ENCODE measurements around the gene CEMP1. TPM values are rescaled to one million over a fixed set of nuclear protein-coding genes. Genes with fewer than 3 reads are reported as not detected.
A peak's percentile ranks its signal among the peaks of the same experiment; 100 is the strongest.

CEMP1 gene
- total RNA-seq, 1 donor from 2014 or later, result not detected

- intact Hi-C loops (cut with DNase I), result no loop called here
- ATAC-seq (no peak), DNase-seq (ENCODE audit: low spot score) (no peak)
Measured at GRCh38 chr16:2524339-2524938, 6.8 kb downstream of the CEMP1 start.

GRCh38 chr16:2523801-2524231 is 7.4 kb downstream of the CEMP1 start:
- intact Hi-C loops (cut with DNase I), result no loop called here
- no peak for ATAC-seq
- DNase-seq (ENCODE audit: low spot score), result no peak

- intact Hi-C loops (cut with DNase I), result no loop called here
- ATAC-seq (peak; percentile 3), DNase-seq (ENCODE audit: low spot score) (peak; percentile 72)
Measured at GRCh38 chr16:2520784-2521531, 10.2 kb downstream of the CEMP1 start.

GRCh38 chr16:2520097-2520783 is 11.0 kb downstream of the CEMP1 start, which contains the start of gene AMDHD2:
AMDHD2 (plus strand) TSS chr16:2520371; CDS start chr16:2520459, 88 bp downstream.
- intact Hi-C loops (cut with DNase I), result no loop called here
- ATAC-seq (peak; percentile 86), DNase-seq (ENCODE audit: low spot score) (peak; percentile 97)

- ATAC-seq, result peak; percentile 10
- DNase-seq (ENCODE audit: low spot score), result no peak
- intact Hi-C loops (cut with DNase I), result no loop called here
Measured at GRCh38 chr16:2519711-2520080, 11.5 kb downstream of the CEMP1 start.

GRCh38 chr16:2518823-2519710 is 12.1 kb downstream of the CEMP1 start:
- DNase-seq (ENCODE audit: low spot score) (peak; percentile 77), ATAC-seq (no peak)
- intact Hi-C loops (cut with DNase I), result no loop called here

GRCh38 chr16:2517954-2518605 is 13.1 kb downstream of the CEMP1 start:
- DNase-seq (ENCODE audit: low spot score) (no peak), ATAC-seq (no peak)
- intact Hi-C loops (cut with DNase I), result no loop called here

GRCh38 chr16:2516391-2517240 is 14.6 kb downstream of the CEMP1 start:
- intact Hi-C loops (cut with DNase I), result no loop called here
- DNase-seq (ENCODE audit: low spot score) (no peak), ATAC-seq (no peak)

GRCh38 chr16:2515180-2515851 is 15.9 kb downstream of the CEMP1 start:
- ATAC-seq, result no peak
- intact Hi-C loops (cut with DNase I), result no loop called here
- no peak for DNase-seq (ENCODE audit: low spot score)

GRCh38 chr16:2514333-2515179 is 16.7 kb downstream of the CEMP1 start:
- intact Hi-C loops (cut with DNase I), result no loop called here
- ATAC-seq (no peak), DNase-seq (ENCODE audit: low spot score) (no peak)

GRCh38 chr16:2513405-2514332 is 17.5 kb downstream of the CEMP1 start, which contains the start of gene ATP6V0C:
ATP6V0C (plus strand) TSS chr16:2513952; CDS start chr16:2514104, 152 bp downstream.
- intact Hi-C loops (cut with DNase I), result no loop called here
- DNase-seq (ENCODE audit: low spot score), result peak; percentile 95
- ATAC-seq, result peak; percentile 88

- intact Hi-C loops (cut with DNase I), result no loop called here
- DNase-seq (ENCODE audit: low spot score), result peak; percentile 68
- ATAC-seq, result peak; percentile 1
Measured at GRCh38 chr16:2512735-2513404, 18.3 kb downstream of the CEMP1 start.

- intact Hi-C loops (cut with DNase I), result no loop called here
- ATAC-seq, result no peak
- DNase-seq (ENCODE audit: low spot score), result peak; percentile 62
Measured at GRCh38 chr16:2511996-2512734, 19.0 kb downstream of the CEMP1 start.

Data from sciatic nerve (tissue), 2 donors.